Measurements from ENCODE around the gene UBE2H.
"Not testable (repeated sequence)": the region's sequence is repeated elsewhere in the genome, so short reads cannot be mapped to it uniquely, and the experiment has no call there.

The UBE2H gene

DNA sequence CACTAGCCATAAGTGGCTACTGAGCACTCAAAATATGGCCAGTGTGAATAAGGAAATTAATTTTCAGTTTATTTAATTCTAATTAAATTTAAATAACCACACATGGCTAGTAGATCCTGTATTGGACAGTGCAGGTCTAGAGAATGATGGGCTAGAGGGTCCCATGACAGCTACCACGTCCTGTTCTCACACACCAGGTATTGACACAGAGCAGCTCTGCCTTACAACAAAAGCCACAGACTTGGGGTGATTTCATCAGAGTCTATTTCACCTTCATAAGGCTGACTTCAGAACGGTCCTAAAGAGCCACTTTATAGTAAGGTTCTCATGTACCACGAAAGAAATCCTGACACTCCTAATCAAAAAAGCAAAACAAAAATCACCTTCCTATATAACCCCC is 111.3 kb downstream of the UBE2H start:
- peak; percentile 40 for DNase-seq

GRCh38 chr7:129840757-129841156 is 112.0 kb downstream of the UBE2H start:
- DNase-seq, result peak; percentile 46

- no peak for DNase-seq
Measured at GRCh38 chr7:129836983-129837382, 115.8 kb downstream of the UBE2H start.

GRCh38 chr7:129835569-129835968 is 117.2 kb downstream of the UBE2H start:
- peak; percentile 80 for DNase-seq

- DNase-seq, result not testable (repeated sequence)
Measured at GRCh38 chr7:129833353-129833752, 119.4 kb downstream of the UBE2H start.

- DNase-seq, result no peak
Measured at GRCh38 chr7:129832701-129833227, 120.0 kb downstream of the UBE2H start.

GRCh38 chr7:129832282-129832681 is 120.5 kb downstream of the UBE2H start:
- DNase-seq, result no peak

GRCh38 chr7:129831424-129832058 is 121.2 kb downstream of the UBE2H start:
- no peak for DNase-seq

DNA sequence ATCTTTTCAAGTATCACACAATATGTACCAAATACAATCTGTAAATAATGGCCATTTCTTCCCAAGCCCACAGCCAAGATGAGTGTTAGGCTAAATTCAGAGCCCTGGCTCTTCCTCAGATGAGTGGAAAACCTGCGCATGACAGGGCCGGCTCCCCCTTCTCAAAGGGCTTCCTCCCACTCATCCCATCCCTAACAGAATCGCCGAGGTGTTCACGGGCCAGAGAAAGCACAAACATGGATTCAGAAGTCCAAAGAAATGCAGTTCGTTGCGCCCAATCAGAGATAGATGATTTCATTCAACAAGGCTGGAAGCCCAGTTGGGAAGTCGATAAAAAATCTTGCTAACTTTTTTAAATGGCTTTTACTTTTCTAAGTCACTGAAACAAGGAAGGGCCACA is 121.8 kb downstream of the UBE2H start:
- no peak for DNase-seq

GRCh38 chr7:129829737-129830631 is 122.8 kb downstream of the UBE2H start:
- DNase-seq, result peak; percentile 94

DNA sequence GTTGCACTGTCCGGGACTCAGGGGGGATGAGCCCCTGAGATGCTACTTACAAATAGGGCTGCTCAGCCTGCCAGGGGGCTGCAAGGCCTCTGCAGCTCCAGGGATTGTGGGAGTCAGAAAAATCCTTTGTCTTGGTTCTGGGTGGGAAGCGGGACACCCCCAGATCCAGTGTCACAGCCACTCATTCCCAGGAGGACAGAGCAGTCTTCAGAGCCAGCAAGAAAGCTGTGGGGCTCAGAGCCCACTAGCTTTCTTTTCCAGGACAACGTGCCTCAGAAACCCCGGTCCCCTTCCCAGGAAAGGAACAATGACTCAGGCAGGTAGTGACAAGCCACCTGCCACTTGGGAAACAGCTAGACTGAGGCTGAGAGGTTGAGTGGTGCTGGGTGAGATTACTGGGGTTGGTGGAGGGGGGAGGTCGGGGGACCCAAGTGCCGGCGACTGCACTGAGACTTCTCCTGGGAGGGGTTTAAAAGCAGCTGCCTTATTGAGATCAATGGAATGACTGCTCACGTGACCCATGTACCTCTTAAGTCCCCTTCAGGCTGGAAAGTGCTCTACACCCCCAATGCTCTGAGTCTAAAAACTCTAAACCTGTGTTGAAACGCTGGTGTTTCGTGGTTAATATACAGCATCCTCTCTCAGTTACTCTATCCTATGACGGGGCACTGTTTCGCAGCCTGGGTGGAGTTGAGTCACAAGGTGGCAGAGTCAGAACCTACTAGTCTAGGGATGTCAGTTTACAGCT is 123.6 kb downstream of the UBE2H start:
- DNase-seq, result peak; percentile 58

DNA sequence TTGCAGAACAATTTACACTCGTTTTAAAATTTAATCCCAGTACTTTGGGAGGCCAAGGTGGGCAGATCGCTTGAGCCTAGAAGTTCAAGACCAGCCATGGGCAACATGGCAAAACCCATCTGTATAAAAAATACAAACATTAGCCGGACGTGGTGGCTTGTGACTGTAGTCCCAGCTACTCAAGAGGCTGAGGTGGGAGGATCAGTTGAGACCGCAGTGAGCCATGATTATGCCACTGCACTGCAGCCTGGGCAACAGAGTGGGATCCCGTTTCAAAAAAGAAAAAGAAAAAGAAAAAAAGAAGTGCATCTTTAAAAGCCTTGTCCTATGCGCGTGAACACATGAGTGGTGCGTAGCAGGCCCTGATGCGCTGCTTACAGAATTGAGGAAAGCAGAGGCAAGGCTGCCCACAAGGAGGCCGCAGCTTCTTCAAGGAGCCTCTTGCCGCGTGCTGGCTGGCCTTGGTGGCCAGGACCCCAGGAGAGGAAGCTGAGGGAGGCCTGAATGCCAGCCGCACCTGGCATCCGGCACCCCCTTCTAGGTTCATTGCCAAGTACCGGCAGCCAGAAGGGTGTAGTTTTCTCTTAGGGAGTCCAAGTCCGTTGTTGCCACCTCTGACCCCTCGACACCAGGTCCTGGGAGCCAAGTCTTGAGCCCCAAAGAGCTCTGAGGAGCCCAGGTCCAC is 124.5 kb downstream of the UBE2H start:
- DNase-seq, result no peak

GRCh38 chr7:129827467-129827990 is 125.2 kb downstream of the UBE2H start:
- no peak for DNase-seq

- DNase-seq, result not testable (repeated sequence)
Measured at GRCh38 chr7:129826895-129827294, 125.9 kb downstream of the UBE2H start.

DNA sequence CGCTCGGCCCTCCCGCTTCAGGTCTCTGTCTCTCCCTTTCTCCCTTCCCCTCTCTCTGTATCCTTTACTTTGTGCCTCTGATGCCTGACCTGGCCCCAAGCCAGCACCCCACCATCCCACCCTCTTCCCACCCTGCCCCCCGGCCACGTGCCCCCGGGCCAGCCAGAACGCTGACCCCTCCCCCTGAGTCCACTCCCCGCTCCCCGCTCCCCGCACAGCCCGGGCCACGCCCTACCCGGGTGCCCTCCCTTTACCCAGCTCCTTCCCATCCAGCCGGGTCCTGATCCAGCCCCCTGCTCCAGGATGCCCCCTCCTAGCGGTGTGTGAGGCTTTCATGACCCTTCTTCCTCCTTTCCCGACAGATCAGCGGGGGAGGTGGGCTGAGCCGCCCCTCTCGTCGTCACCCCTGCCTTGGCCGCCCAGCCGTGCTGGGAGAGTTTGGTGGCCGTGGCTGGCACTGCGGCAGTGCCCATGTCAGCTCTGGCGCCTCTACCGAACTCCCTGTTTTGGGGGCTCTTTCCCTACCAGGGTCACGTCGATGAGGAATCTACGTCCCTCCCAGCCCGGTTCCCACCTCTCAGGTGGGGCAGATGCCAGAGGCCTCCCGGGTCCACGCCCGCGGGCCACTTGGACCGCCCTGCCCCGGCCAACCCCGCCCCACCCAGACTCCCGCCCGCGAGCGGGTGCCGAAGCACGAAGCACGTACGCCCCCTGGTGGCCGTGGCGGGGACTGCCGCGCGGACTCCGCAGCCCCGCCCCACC is 127.4 kb downstream of the UBE2H start:
- DNase-seq, result peak; percentile 77

GRCh38 chr7:129824291-129825208 is 128.2 kb downstream of the UBE2H start:
- DNase-seq, result peak; percentile 47

DNA sequence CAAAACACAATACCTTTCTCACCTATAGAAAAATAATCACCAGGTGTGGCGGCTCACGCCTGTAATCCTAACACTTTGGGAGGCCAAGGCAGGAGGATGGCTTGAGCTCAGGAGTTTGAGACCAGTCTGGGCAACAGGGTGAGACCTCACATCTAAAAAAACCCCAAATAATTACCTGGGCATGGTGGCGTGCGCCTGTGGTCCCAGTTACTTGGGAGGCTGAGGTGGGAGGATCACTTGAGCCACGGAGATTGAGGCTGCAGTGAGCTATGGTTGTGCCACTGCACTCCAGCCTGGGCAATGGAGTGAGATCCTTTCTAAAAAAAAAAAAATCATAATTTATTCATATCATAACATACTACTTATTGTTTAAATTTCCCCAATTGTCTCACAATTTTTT is 129.6 kb downstream of the UBE2H start:
- DNase-seq, result not testable (repeated sequence)

DNA sequence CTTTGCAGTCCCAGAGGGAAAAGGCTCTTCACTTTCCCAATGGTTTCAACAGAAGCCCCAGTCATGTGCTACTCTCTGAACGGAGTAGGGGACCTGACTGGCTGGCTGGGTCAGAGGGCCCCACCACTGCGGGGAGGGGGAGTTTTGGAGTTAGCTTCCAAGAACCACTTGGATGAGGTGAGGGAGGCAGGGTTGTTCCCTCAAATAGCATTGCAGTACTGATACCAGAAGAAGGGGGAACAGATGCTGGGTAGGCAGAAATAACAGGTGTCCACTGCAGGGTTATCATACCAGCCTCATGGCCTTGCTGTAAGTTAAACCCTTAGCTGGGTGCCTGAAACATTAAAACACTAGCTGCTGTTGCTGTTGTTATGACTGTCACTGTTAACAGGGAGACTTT is 131.3 kb downstream of the UBE2H start:
- no peak for DNase-seq

GRCh38 chr7:129816742-129817141 is 136.0 kb downstream of the UBE2H start:
- no peak for DNase-seq

DNA sequence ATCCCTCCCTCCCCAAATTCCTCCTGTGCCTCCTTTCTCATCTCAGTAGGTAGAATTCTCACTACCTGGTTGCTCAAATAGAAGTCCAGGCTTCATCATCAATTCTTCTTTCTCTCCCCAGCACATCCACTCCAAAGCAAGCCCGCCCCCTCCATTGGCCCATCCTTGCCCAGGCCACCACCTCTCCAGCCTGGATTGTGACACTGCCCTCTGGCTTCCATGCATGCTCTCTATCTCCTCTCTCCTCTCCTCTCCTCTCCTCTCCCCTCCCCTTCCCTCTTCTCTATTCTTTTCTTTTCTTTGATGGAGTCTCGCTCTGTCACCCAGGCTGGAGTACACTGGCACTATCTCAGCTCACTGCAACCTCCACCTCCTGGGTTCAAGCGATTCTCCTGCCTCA is 144.9 kb downstream of the UBE2H start:
- DNase-seq, result no peak

All from hematopoietic multipotent progenitor cell treated with erythropoietin and hydrocortisone succinate and interleukin-3 and kit ligand, for 6 days (in vitro differentiated cells).